NCI-H460 (cell line): ENCODE measurements around the gene CLDN12. TPM values are rescaled to one million over a fixed set of nuclear protein-coding genes. Genes with fewer than 3 reads are reported as not detected.
"Not testable (repeated sequence)": the region's sequence is repeated elsewhere in the genome, so short reads cannot be mapped to it uniquely, and the experiment has no call there.

Source experiments
- DNase-seq: peaks from one replicate; pipeline ENCODE4 v3.0.0-alpha.2; 2016; ENCODE audit warnings: low read depth; ENCODE audit errors: extremely low read depth
- total RNA-seq: library from RNA; depleted of rRNA; stranded (reverse); fragments of >200 nt; shearing (Covaris generic); gene quantifications from 2 replicates; pipeline ENCODE4 v1.2.3, GENCODE V29; 2014; rRNA removed

The CLDN12 gene
- total RNA-seq, 1 experiment from 2014 or later, result 45.3 TPM

GRCh38 chr7:90430614-90431460 is 27.6 kb downstream of the CLDN12 start:
- DNase-seq, result no peak

- no peak for DNase-seq
These were observed 29.5 kb downstream of the CLDN12 start for GRCh38 chr7:90432752-90433151.

GRCh38 chr7:90433221-90433620 is 30.0 kb downstream of the CLDN12 start:
- no peak for DNase-seq

GRCh38 chr7:90445633-90446032 is 42.4 kb downstream of the CLDN12 start:
- no peak for DNase-seq

GRCh38 chr7:90446137-90446899 is 43.1 kb downstream of the CLDN12 start:
- DNase-seq, result no peak

- DNase-seq, result no peak
These were observed 50.1 kb downstream of the CLDN12 start for GRCh38 chr7:90453259-90453891.

- DNase-seq, result no peak
These were observed 50.7 kb downstream of the CLDN12 start for GRCh38 chr7:90453931-90454330.

GRCh38 chr7:90455163-90456030 is 52.1 kb downstream of the CLDN12 start:
- peak; percentile 47 for DNase-seq

GRCh38 chr7:90458104-90458503 is 54.8 kb downstream of the CLDN12 start:
- no peak for DNase-seq

GRCh38 chr7:90459888-90460287 is 56.6 kb downstream of the CLDN12 start:
- DNase-seq, result no peak

- DNase-seq, result no peak
These were observed 58.0 kb downstream of the CLDN12 start for GRCh38 chr7:90461219-90461618.

GRCh38 chr7:90463151-90463628 is 59.9 kb downstream of the CLDN12 start:
- DNase-seq, result not testable (repeated sequence)

Other genes starting within 250 kb of the CLDN12 start
- gene STEAP1, start 249.0 kb upstream of the CLDN12 start, total RNA-seq, result 3.6 and 3.8 TPM in 2 replicates
- gene STEAP2, start 191.7 kb upstream of the CLDN12 start, total RNA-seq, result 2.1 and 2.2 TPM in 2 replicates
- 3.2 and 4.3 TPM in 2 replicates for gene CFAP69, start 158.3 kb upstream of the CLDN12 start, total RNA-seq
- not detected in 2 replicates for gene FAM237B, start 82.2 kb upstream of the CLDN12 start, total RNA-seq
- 26.0 and 33.0 TPM in 2 replicates for gene GTPBP10, start 56.7 kb upstream of the CLDN12 start, total RNA-seq
- not detected in 2 replicates for gene PTTG1IP2, start 66.2 kb downstream of the CLDN12 start, total RNA-seq
- gene CDK14, start 192.9 kb downstream of the CLDN12 start, total RNA-seq, result 0.94 and 1.2 TPM in 2 replicates